ENCODE measurements around the gene METTL16.
"Not testable (repeated sequence)": the region's sequence is repeated elsewhere in the genome, so short reads cannot be mapped to it uniquely, and the experiment has no call there.

METTL16 gene, protein sequence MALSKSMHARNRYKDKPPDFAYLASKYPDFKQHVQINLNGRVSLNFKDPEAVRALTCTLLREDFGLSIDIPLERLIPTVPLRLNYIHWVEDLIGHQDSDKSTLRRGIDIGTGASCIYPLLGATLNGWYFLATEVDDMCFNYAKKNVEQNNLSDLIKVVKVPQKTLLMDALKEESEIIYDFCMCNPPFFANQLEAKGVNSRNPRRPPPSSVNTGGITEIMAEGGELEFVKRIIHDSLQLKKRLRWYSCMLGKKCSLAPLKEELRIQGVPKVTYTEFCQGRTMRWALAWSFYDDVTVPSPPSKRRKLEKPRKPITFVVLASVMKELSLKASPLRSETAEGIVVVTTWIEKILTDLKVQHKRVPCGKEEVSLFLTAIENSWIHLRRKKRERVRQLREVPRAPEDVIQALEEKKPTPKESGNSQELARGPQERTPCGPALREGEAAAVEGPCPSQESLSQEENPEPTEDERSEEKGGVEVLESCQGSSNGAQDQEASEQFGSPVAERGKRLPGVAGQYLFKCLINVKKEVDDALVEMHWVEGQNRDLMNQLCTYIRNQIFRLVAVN

DNA sequence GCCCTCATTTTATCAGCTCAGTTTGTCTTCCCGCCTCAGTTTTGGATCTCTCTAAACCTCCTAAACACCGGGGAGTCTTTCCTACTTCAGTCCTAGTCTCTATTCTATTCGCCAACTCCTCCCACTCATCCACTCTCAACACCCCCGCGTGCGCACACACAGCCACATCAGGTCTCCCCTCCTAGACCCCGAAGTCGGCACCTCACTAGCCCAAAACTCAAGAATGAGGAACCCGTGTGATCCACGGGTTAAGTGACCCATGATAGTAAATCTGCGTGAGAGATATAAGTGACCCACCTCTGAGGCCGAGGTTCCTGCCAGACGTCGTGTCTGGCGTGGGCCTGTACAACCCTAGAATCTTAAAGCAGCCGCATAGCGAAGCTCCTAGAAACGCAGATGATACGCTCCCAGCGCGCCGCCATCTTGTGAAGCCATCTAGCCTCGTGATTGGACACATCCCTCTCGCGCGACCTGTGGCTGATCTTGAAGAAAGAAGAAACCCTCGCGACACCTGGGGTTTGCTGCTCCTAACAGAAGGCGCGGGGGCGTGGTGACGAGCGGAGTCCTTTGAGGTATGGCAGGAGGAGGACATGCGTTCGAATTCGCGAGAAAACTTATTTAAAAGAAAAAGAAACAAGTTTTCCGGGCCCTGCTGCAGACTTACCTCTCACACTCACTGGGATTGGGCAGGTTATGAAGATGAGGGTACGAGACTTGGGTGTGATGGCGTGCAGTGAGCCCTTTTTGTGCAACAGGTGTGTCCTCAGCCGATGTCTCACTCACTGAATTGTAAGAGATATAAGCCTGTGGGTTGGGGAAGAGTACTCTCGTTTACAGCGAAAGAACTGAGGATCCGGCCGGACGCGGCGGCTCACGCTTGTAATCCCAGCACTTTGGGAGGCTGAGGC is at the start of gene METTL16:
Gene METTL16, minus strand, starts transcription at position 427 of the 908 bp plus-strand sequence. CDS start 9,557 bp downstream, outside the sequence.
- peak; percentile 98 for DNase-seq

DNA sequence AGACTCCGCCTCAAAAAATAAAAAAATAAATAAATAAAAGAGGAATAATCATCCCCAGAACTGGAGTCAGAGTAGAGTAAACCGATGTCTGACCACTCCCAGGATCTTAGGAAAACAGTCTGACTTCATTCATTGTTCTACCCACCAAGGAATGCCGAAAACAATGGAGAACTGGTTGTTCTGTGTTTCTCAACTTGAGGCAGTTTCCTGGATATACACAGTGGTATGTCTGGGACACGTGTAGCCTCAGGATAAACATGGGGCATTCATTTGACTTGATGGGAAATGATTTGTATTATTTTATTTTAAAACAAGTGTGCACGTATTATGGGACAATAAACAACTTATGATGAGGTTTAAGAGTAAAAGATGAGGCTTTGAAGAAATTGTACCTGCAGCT is 49.0 kb upstream of the METTL16 start:
- DNase-seq: no peak

DNA sequence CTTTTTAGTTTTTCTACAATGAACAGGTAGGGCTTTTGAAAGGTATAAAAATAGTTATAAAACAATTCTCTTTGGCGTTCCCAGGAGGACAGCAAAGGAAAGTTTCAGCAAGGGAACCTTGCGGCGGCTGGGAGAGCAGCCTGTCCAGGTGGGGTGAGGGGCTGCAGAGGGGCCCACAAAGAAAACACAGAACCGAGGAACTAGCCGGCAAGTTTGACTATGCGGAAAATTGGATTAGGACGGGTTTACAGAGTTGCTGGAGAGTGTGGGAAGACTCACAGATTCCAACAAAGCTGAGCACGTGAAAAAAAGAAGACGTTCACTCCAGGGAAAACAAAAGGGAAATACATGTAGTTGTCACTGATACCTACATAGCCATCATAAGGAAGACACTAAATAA is 40.2 kb upstream of the METTL16 start:
- DNase-seq: no peak

DNA sequence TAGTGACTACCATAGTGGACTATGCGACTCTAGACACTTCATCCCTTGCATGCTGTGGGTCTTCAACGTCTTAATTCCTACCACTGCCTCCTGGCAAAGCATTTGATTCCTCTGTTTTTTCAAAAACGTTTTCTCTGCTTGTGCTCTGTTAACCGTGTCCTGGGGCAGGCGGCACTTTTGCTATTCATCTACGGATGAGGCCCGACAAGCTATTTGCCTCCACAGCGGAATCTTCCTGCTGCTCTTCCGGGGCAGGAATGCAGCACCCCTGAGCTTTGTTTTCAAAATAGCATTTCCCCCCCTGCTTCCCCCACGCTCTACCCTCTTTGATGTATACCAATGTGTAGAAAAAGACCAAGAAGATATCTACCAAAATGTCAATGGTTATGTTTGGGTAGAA is 39.8 kb upstream of the METTL16 start:
- DNase-seq: no peak

DNA sequence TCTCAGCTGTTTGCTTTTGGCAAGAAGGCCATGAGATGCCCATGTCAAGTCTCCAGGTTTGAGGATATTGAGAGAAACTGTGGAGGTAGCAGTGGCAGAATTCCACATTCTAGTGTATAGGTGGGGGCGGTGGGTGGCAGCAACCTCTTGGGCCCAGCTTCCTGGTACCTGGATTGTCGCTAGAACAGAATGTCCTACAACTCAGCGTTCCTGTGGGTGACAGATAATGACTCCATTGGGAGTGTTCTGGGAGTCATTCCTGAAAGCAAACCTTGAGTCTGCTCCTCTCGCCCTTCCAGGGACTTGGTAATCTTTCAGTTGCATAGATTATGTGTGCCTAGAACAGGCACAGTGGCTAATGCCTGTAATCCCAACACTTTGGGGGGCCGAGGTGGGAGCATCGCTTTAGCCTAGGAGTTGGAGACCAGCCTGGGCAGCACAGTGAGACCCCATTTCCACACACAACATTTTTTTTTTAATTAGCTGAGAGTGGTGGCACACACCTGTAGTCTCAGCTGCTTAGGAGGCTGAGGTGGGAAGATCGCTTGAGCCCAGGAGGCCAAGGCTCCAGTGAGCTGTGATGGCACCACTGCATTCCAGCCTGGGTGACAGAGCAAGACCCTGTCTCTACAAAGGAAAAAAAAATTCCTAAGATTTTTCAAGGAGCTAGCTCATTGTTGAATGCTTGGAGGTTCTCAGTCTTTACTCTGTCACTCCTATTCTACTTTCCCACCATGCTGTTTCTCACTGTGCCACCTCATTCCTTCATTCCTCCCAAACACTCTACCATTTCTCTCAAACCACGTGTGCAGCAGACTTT is 37.9 kb upstream of the METTL16 start:
- no peak for DNase-seq

DNA sequence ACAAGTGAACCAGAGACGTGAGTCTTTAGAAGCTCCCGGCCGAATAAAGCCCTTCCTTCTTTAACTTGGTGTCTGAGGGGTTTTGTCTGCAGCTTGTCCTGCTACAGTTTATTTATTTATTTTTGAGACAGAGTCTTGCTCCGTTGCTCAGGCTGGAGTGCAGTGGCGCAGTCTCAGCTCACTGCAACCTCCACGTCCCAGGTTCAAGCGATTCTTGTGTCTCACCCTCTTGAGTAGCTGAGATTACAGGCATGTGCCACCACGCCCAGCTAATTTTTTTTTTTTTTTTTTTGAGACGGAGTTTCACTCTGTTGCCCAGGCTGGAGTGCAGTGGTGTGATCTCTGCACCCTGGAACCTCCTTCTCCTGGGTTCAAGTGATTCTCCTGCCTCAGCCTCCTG is 36.3 kb upstream of the METTL16 start:
- DNase-seq: not testable (repeated sequence)

DNA sequence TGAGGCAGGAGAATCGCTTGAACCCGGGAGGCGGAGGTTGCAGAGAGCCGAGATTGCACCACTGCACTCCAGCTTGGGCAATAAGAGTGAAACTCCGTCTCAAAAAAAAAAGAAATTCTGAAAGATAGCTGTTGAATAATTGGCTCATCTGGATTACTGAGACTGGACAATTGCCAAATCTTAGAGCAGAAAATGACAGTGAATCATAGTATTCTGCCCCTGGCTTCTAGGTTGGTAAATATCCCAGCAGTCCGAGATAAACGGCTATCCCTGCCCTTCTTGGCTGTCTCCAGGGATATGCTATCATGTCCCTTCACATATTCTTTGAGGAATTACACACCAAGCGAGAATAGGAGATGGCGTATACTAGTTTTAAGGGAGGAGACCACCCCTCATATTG is 35.5 kb upstream of the METTL16 start:
- no peak for DNase-seq

DNA sequence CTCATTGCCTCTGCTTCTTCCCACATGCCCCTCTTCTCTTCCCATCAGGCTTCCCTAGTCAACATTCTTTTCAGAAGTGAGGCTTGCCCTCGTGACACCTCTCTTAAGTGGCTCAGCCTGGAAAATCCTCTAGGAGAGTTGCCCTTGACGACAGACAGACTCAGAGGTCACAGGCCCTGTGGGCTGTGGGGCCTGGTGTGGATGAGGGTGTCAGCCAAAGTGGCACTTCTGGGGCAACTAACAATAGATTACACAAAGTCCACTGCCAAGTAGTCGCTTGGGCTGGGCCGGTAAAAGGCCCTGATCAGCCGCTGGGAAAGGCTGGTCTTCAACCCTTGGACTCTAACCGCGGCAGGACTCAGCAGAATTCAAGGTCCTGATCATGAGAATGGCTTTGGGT is 33.7 kb upstream of the METTL16 start:
- DNase-seq: no peak

DNA sequence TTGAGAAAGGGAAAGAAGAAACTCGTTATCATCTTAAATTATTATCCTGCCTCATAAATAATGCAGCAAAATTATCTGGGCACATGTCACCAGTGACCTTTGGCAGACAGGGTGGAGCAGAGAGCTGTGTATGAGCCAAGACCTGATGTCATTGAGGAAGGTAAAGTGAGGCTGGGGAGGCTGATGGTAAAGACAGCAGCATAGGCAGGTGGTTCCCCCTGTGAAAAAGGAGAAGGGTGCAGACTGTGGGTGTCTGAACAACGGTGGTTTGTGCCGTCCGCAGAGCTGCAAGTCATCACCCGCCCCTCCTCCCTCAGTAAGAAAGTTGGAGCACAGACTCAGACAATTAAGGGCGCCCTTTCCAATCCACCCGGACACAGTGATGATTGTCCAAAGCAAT is 30.8 kb upstream of the METTL16 start:
- no peak for DNase-seq

DNA sequence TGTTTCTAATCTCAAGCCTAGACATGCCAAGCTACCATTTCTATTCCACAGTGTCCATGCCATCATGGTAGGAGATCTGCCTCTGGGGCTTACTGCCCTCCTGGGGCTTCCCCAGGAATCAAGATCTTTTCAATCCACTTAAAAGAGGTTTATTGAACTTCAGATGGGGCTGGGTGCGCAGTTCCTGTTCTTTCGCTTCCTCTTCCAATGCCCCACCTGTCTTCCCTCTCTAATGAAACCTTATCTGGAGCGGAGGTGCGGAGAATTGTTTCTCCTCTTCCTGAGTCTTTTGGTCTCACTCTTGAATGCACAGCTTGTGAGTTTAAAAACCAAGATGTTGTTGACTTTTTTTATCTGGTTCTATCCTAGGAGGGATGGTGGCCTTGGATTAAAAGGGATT is 30.4 kb upstream of the METTL16 start:
- no peak for DNase-seq

DNA sequence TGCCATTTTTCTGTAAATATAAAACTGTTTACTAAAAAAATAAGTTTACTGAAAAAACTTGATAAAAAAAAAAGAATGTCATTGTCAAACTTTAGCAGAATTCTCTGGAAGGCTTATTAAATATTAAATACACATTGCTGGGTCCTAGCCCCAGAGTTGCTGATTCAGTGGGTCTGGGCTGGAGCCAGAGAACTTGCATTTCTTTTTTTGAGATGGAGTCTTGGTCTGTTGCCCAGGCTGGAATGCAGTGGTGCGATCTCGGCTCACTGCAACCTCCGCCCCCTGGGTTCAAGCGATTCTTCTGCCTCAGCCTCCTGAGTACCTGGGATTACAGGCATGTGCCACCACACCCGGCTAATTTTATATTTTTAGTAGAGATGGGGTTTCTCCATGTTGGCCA is 25.9 kb upstream of the METTL16 start:
- DNase-seq: not testable (repeated sequence)

DNA sequence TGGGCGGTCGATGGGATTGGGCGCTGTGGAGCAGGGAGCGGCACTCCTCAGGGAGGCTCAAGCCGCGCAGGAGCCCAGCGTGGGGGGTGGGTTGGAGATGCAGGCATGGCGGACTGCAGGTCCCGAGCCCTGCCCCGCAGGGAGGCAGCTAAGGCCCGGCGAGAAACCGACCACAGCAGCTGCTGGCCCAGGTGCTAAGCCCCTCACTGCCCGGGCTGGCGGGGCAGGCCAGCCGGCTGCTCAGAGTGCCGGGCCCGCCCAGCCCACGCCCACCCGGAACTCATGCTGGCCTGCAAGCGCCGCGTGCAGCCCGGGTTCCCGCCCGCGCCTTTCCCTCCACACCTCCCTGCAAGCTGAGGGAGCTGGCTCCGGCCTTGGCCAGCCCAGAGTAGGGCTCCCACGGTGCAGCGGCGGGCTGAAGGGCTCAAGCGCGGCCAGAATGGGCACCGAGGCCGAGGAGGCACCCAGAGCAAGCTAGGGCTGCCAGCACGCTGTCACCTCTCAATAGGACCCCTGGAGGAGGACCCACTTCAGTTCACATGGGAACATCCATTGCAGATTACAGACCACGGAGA is 20.5 kb upstream of the METTL16 start:
- DNase-seq: no peak

DNA sequence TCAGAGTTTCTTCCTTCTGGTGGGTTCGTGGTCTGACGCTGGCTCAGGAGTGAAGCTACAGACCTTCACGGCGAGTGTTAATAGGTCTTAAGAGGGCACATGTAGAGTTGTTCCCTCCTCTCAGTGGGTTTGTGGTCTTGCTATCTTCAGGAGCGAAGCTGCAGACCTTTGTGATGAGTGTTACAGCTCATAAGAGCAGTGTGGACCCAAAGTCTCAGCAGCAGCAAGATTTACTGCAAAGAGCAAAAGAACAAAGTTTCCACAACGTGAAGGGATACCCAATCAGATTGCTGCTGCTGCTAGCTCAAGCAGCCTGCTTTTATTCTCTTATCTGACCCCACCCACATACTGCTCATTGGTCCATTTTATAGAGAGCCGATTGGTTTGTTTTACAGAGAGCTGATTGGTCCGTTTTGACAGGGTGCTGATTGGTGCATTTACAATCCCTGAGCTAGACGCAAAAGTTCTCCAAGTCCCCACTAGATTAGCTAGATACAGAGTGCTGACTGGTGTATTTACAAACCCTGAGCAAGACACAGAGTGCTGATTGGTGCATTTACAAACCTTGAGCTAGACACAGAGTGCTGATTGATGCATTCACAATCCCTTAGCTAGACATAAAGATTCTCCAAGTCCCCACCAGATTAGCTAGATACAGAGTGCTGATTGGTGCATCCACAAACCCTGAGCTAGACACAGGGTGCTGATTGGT is 19.7 kb upstream of the METTL16 start:
- not testable (repeated sequence) for DNase-seq

DNA sequence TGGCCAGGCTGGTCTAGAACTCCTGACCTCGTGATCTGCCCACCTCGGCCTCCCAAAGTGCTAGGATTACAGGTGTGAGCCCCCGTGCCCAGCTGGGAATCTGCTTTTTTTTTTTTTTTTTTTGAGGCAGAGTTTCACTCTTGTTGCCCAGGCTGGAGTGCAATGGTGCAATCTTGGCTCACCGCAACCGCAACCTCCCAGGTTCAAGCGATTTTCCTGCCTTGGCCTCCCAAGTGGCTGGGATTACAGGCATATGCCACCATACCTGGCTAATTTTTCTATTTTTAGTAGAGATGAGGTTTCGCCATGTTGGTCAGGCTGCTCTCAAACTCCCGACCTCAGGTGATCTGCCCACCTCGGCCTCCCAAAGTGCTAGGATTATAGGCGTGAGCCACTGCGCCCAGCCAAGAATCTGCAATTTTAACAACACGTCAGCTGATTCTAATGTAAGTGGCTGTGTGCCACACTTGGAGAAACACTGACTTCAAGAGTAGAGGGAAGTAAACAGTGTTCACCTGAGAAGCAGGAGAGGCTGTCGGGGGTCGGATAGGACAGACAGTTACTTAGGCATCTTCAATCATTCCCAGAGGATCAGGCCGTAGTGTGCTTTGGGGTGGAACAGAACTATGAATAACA is 10.2 kb upstream of the METTL16 start:
- DNase-seq: not testable (repeated sequence)

DNA sequence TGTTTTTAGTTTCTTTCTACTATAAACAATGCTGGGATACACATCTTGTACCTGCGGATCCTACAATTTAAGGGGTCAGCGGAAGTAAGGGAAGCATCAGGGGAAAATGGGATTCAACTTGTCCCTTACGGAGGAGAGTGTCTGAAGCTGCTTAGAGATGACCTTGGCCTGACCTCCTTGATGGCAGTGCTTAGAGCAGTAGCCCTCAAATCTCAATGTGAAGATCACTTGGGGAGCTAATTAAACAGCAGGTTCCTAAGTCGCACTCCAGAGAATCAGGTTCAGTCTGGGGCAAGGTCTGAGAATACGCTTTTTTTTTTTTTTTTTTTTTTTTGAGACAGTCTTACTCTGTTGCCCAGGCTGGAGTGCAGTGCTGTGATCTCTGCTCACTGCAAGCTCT is 9.6 kb upstream of the METTL16 start:
- no peak for DNase-seq

DNA sequence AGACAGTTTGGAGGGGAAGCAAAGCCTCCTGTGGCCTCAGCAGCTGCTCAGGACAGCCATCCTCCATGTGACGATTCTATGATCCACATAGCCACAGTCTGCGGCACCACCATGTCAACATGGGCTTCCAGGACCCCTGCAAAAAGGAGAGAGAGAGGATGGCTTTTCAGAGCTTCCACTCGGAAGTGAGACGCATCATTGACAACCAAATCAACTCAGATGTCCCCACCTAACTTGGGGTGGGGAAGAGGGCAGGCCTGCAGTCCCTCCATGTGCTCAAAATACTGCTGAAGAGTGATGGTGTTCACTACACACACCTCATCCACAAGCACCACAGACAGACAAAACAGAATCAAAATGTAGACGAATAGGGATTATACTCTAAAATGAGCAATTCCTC is 5.9 kb upstream of the METTL16 start:
- no peak for DNase-seq

DNA sequence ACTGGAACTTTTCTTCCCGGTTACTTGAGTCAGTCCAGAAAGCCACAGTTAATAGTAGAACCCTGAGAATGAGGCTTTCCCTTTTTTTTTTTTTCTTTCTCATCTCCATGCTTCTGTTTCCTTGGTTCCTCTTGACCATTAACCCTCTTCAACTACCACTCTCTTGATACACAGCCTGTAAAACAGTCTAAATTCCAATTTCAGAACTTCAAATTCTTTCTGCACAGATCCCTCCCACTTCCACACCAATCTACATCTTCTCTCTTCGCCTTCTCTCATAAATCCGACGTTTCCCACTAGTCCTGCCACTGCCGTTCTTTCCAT is 588 bp downstream of the METTL16 start:
- DNase-seq: no peak

DNA sequence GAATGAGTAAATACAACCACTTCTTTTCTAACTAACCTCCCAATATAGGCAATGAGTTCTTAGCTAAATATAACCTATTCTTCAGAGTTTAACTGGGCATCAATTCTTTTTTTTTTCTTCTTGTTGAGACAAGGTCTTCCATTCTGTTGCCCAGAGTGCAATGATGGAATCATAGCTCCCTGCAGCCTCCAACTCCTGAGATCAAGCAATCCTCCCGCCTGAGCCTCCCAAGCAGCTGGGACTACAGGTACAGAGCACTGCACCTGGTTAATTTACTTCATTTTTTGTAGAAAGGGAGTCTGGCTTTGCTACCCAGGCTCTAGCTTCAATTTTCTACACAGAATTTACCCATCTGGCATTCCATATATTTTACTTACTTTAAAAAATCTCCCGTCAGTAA is 1.1 kb downstream of the METTL16 start:
- DNase-seq: no peak

DNA sequence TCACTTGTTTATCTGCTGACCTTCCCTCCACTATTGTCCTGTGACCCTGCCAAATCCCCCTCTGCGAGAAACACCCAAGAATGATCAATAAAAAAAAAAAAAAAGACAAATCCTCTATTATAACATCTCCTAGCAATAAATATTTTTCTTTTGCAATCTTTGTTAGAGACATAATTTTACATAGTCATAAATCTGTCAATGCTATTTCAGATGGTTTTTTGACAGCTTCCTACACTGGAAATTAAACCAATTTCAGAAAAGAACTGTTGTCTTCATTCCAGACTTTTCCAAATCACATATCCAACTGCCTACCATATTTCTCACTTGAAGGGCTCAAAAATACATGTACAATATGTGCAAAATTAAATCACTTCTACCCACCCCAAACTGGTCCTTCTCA is 3.7 kb downstream of the METTL16 start:
- no peak for DNase-seq

DNA sequence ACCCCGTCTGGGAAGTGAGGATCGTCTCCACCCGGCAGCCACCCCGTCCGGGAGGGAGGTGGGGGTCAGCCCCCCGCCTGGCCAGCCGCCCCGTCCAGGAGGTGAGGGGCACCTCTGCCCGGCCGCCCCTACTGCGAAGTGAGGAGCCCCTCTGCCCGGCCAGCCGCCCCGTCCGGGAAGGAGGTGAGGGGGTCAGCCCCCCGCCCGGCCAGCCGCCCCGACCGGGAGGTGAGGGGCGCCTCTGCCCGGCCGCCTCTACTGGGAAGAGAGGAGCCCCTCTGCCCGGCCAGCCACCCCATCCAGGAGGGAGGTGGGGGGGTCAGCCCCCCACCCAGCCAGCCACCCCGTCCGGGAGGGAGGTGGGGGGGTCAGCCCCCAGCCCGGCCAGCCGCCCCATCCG is 4.7 kb downstream of the METTL16 start:
- DNase-seq: not testable (repeated sequence)

DNA sequence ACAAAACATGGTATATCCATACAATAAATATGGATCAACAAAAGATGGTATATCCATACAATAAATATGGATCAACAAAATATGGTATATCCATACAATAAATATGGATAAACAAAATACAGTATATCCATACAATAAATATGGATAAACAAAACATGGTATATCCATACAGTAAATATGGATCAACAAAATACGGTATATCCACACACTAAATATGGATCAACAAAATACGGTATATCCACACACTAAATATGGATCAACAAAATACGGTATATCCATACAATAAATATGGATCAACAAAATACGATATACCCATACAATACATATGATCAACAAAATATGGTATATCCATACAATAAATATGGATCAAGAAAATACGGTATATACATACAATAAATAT is 8.1 kb downstream of the METTL16 start:
- no peak for DNase-seq
